Measurements from ENCODE around the gene TOMM70.

Gene TOMM70

DNA sequence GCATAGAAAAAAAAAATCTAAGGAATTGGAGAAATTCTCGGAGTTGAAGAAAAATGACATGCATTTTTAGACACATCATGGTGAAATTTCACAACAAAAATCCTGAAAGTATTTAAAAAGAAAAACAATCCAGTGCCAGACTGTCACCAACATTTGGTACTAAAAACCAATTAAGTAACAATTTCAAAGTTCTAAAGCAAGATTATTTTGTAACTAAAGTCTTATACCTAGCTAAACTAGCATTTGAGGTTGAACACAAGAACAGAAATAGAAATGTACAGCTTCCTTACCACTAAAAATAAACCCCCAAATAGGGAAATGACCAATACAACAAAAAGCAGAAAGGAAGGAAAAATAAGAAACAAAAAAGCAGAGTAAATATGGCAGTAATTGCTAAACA, 11.9 kb downstream of the TOMM70 start:
- Histone ChIP-seq H3K9me3 (ENCODE audit: control insufficient read depth, low read length) (peaks cover 11% of the 10 kb centered on the region), H3K36me3 (ENCODE audit: control insufficient read depth, insufficient read depth, low read length, severe bottlenecking) (peaks cover 29% of the 10 kb centered on the region)

GRCh38 chr3:100386437-100387074, 14.3 kb downstream of the TOMM70 start:
- Histone ChIP-seq H3K4me3 (ENCODE audit: low read length) (peak overlapping the region; percentile 49), H3K4me1 (ENCODE audit: control insufficient read depth, insufficient read depth, low read length) (peaks cover 21% of the 10 kb centered on the region), H3K36me3 (ENCODE audit: control insufficient read depth, insufficient read depth, low read length, severe bottlenecking) (peaks cover 53% of the 10 kb centered on the region), H3K27me3 (replicated peaks; ENCODE audit: control insufficient read depth, insufficient read depth, low read length) (no peaks in the 10 kb centered on the region), H3K9ac (ENCODE audit: low read length) (no peak overlapping the region), H3K9me3 (ENCODE audit: control insufficient read depth, low read length) (peaks cover 11% of the 10 kb centered on the region)
- DNase-seq (ENCODE audit: low read depth): peak; percentile 44

More for the DNA sequence above, 11.9 kb downstream of the TOMM70 start:
- no peak overlapping the region for H3K9ac ChIP-seq (ENCODE audit: low read length)
- peaks cover 21% of the 10 kb centered on the region for H3K4me1 ChIP-seq (ENCODE audit: control insufficient read depth, insufficient read depth, low read length)
- DNase-seq (ENCODE audit: low read depth): no peak
- no peak overlapping the region for H3K4me3 ChIP-seq (ENCODE audit: low read length)
- H3K27me3 ChIP-seq (replicated peaks; ENCODE audit: control insufficient read depth, insufficient read depth, low read length): no peaks in the 10 kb centered on the region

- Histone ChIP-seq H3K4me3 (ENCODE audit: low read length) (no peak overlapping the region), H3K4me1 (ENCODE audit: control insufficient read depth, insufficient read depth, low read length) (peaks cover 21% of the 10 kb centered on the region), H3K36me3 (ENCODE audit: control insufficient read depth, insufficient read depth, low read length, severe bottlenecking) (peaks cover 69% of the 10 kb centered on the region), H3K27me3 (replicated peaks; ENCODE audit: control insufficient read depth, insufficient read depth, low read length) (no peaks in the 10 kb centered on the region), H3K9me3 (ENCODE audit: control insufficient read depth, low read length) (peaks cover 11% of the 10 kb centered on the region), H3K9ac (ENCODE audit: low read length) (no peak overlapping the region)
- DNase-seq (ENCODE audit: low read depth): no peak
These were observed 16.0 kb downstream of the TOMM70 start for GRCh38 chr3:100384733-100385525.

DNA sequence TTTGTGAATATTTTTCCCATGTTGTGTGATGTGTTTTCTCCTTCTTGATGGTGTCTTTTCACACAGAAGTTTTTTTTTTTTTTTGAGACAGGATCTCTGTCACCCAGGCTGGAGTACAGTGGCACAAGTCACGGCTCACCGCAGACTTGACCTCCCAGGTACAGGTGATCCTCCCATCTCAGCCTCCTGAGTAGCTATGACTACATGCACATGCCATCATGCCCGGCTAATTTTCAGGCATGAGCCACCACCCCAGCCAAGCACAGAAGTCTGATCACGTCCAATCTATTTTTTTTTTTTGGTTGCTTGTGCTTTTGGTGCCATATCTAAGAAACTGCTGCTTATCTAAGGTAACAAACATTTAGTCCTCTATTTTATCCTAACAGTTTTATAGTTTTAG, 24.6 kb downstream of the TOMM70 start:
- Histone ChIP-seq H3K9me3 (ENCODE audit: control insufficient read depth, low read length) (no peaks in the 10 kb centered on the region), H3K4me3 (ENCODE audit: low read length) (no peak overlapping the region), H3K27me3 (replicated peaks; ENCODE audit: control insufficient read depth, insufficient read depth, low read length) (no peaks in the 10 kb centered on the region), H3K36me3 (ENCODE audit: control insufficient read depth, insufficient read depth, low read length, severe bottlenecking) (peaks cover 92% of the 10 kb centered on the region), H3K9ac (ENCODE audit: low read length) (no peak overlapping the region), H3K4me1 (ENCODE audit: control insufficient read depth, insufficient read depth, low read length) (no peaks in the 10 kb centered on the region)
- DNase-seq (ENCODE audit: low read depth): no peak

- Histone ChIP-seq H3K27me3 (replicated peaks; ENCODE audit: control insufficient read depth, insufficient read depth, low read length) (no peaks in the 10 kb centered on the region), H3K9ac (ENCODE audit: low read length) (no peak overlapping the region), H3K4me3 (ENCODE audit: low read length) (no peak overlapping the region), H3K4me1 (ENCODE audit: control insufficient read depth, insufficient read depth, low read length) (no peaks in the 10 kb centered on the region), H3K36me3 (ENCODE audit: control insufficient read depth, insufficient read depth, low read length, severe bottlenecking) (peaks cover 90% of the 10 kb centered on the region), H3K9me3 (ENCODE audit: control insufficient read depth, low read length) (no peaks in the 10 kb centered on the region)
- no peak for DNase-seq (ENCODE audit: low read depth)
These were observed 26.4 kb downstream of the TOMM70 start for GRCh38 chr3:100374521-100374920.

DNA sequence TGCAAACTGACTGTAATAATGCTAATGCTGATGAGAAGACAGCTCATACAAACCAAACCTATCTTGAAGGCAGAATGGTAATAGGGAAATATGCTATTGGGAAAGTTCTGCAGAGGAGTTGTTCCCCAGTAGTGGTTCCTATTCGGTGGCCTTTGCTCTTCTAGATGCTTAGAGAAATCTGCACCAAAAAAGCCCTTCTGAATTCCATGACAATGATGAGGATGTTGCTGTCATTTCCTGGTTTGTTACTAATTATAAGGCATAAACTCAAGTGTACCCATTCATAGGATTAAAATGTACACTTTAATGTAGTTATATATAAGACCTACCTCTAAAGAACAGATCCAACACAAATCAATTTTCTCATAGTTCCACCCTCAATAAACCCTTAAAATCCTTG, 30.1 kb downstream of the TOMM70 start:
- Histone ChIP-seq H3K9ac (ENCODE audit: low read length) (no peak overlapping the region), H3K36me3 (ENCODE audit: control insufficient read depth, insufficient read depth, low read length, severe bottlenecking) (peaks cover 89% of the 10 kb centered on the region), H3K27me3 (replicated peaks; ENCODE audit: control insufficient read depth, insufficient read depth, low read length) (no peaks in the 10 kb centered on the region), H3K9me3 (ENCODE audit: control insufficient read depth, low read length) (no peaks in the 10 kb centered on the region), H3K4me3 (ENCODE audit: low read length) (no peak overlapping the region), H3K4me1 (ENCODE audit: control insufficient read depth, insufficient read depth, low read length) (no peaks in the 10 kb centered on the region)
- DNase-seq (ENCODE audit: low read depth): no peak

GRCh38 chr3:100368441-100368840, 32.4 kb downstream of the TOMM70 start:
- no peaks in the 10 kb centered on the region for H3K4me1 ChIP-seq (ENCODE audit: control insufficient read depth, insufficient read depth, low read length)
- no peak for DNase-seq (ENCODE audit: low read depth)
- no peak overlapping the region for H3K9ac ChIP-seq (ENCODE audit: low read length)
- H3K36me3 ChIP-seq (ENCODE audit: control insufficient read depth, insufficient read depth, low read length, severe bottlenecking): peaks cover 89% of the 10 kb centered on the region
- no peak overlapping the region for H3K4me3 ChIP-seq (ENCODE audit: low read length)
- no peaks in the 10 kb centered on the region for H3K27me3 ChIP-seq (replicated peaks; ENCODE audit: control insufficient read depth, insufficient read depth, low read length)
- no peaks in the 10 kb centered on the region for H3K9me3 ChIP-seq (ENCODE audit: control insufficient read depth, low read length)

DNA sequence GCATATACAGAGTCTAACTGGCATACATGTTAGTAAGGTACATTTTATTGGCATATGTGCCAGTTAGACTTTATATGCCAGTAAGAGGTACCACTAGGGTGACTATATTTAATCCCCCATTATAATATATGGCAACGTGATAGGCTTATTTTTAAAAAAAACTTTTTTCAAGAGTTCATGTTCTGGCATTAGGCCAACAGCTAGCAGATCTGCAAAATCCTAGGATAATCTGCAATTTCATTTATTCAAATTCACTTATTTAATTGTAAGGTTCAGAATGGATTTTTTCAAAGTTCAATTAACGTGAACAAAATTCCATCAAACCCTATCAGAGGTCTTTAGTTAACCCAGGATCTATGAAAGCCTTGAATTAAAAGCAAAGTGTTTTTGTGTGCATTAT, 34.5 kb downstream of the TOMM70 start:
- DNase-seq (ENCODE audit: low read depth): no peak
- no peaks in the 10 kb centered on the region for H3K27me3 ChIP-seq (replicated peaks; ENCODE audit: control insufficient read depth, insufficient read depth, low read length)
- H3K36me3 ChIP-seq (ENCODE audit: control insufficient read depth, insufficient read depth, low read length, severe bottlenecking): peaks cover 88% of the 10 kb centered on the region

GRCh38 chr3:100364421-100364820, 36.5 kb downstream of the TOMM70 start:
- H3K9ac ChIP-seq (ENCODE audit: low read length): no peak overlapping the region
- no peak for DNase-seq (ENCODE audit: low read depth)
- H3K27me3 ChIP-seq (replicated peaks; ENCODE audit: control insufficient read depth, insufficient read depth, low read length): no peaks in the 10 kb centered on the region
- H3K4me3 ChIP-seq (ENCODE audit: low read length): no peak overlapping the region
- peaks cover 18% of the 10 kb centered on the region for H3K4me1 ChIP-seq (ENCODE audit: control insufficient read depth, insufficient read depth, low read length)
- no peaks in the 10 kb centered on the region for H3K9me3 ChIP-seq (ENCODE audit: control insufficient read depth, low read length)
- H3K36me3 ChIP-seq (ENCODE audit: control insufficient read depth, insufficient read depth, low read length, severe bottlenecking): peaks cover 81% of the 10 kb centered on the region

More for the DNA sequence above, 34.5 kb downstream of the TOMM70 start:
- no peak overlapping the region for H3K9ac ChIP-seq (ENCODE audit: low read length)
- H3K9me3 ChIP-seq (ENCODE audit: control insufficient read depth, low read length): no peaks in the 10 kb centered on the region
- no peak overlapping the region for H3K4me3 ChIP-seq (ENCODE audit: low read length)
- H3K4me1 ChIP-seq (ENCODE audit: control insufficient read depth, insufficient read depth, low read length): peaks cover 7% of the 10 kb centered on the region

- peaks cover 78% of the 10 kb centered on the region for H3K36me3 ChIP-seq (ENCODE audit: control insufficient read depth, insufficient read depth, low read length, severe bottlenecking)
These were observed 39.0 kb downstream of the TOMM70 start for GRCh38 chr3:100361897-100362296.

GRCh38 chr3:100360757-100361496, 40.0 kb downstream of the TOMM70 start:
- Histone ChIP-seq H3K27me3 (replicated peaks; ENCODE audit: control insufficient read depth, insufficient read depth, low read length) (no peaks in the 10 kb centered on the region), H3K4me3 (ENCODE audit: low read length) (no peak overlapping the region), H3K36me3 (ENCODE audit: control insufficient read depth, insufficient read depth, low read length, severe bottlenecking) (peaks cover 78% of the 10 kb centered on the region), H3K4me1 (ENCODE audit: control insufficient read depth, insufficient read depth, low read length) (peaks cover 26% of the 10 kb centered on the region), H3K9me3 (ENCODE audit: control insufficient read depth, low read length) (no peaks in the 10 kb centered on the region), H3K9ac (ENCODE audit: low read length) (no peak overlapping the region)
- DNase-seq (ENCODE audit: low read depth): no peak

More at GRCh38 chr3:100361897-100362296, 39.0 kb downstream of the TOMM70 start:
- no peak for DNase-seq (ENCODE audit: low read depth)
- peaks cover 26% of the 10 kb centered on the region for H3K4me1 ChIP-seq (ENCODE audit: control insufficient read depth, insufficient read depth, low read length)
- H3K9me3 ChIP-seq (ENCODE audit: control insufficient read depth, low read length): no peaks in the 10 kb centered on the region
- no peak overlapping the region for H3K9ac ChIP-seq (ENCODE audit: low read length)
- no peak overlapping the region for H3K4me3 ChIP-seq (ENCODE audit: low read length)
- H3K27me3 ChIP-seq (replicated peaks; ENCODE audit: control insufficient read depth, insufficient read depth, low read length): no peaks in the 10 kb centered on the region
